HG02981 (cell line): ENCODE measurements around the gene ARHGAP40.

ENCODE experiments used
- ATAC-seq: cut with Tn5 transposase; IDR thresholded peaks from one replicate; pipeline ENCODE4 v1.9.1; 2021; ENCODE audit warnings: mild to moderate bottlenecking, moderate library complexity; ENCODE audit not compliant: unreplicated experiment

The ARHGAP40 gene

DNA sequence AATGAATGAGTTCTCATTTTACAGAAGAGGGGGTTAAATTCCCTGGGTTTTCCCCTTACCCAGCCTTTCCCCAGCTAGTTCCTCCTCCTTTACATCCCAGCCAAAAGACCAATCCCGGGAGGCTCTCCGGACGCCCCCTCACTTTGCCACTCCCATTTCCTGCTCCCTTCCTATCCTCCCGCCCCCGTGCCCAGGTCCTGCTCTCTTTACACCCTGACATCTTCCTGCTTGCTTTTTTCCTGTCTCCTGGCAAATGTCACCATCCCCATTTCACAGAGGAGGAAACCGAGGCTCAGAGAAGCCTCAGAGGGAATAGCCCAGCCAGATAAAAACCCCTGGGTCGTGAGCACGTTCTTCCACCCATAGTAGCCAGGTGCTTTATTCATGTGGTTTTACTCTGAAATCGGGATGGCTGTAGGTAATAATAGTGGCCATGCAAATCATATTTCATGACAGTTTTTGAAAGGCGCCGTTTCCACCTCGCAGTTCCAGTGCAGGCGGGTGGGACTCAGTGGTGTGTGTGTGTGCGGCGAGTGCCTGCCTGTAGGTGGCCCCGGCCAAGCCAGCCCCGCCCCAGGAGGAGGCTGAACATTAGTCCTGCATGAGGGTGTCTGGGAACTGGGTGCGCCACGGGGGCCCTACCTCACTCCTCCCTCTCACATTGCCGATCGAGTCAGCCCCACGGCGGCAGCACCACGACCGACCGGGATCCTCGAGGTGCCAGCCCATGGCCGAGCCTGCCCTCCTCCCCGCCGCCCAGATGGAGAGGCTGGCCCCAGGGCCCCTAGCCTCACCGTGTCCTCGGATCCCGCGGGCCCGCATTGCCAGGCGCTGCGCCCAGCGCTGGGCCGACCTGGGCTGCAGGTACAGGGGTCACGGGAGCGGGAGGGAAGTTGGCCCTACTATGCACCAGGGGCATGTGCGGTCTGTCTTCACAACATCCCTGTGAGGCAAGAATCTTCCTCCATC lies at the start of gene ARHGAP40:
TSS of gene ARHGAP40 (plus strand) at position 594 of the 969 bp plus-strand sequence.
- ATAC-seq: no peak

DNA sequence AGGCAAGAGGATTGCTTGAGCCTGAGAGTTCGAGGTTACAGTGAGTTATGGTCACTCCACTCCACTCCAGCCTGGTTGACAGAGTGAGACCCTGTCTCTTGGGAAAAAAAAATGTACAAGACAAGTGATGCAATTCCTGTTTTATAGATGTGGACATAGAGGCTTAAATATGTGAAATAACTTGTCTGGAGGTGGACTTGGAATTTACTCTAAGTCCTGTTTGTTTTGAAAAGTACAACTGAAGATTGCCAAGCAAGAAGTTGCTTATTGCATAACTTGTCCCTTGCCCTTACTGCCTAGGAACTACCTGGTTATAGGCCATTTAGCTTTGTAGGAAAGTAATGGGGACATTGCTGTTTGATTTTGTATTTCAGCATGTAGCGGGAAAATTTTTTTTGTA lies 46.6 kb upstream of the ARHGAP40 start:
- no peak for ATAC-seq

DNA sequence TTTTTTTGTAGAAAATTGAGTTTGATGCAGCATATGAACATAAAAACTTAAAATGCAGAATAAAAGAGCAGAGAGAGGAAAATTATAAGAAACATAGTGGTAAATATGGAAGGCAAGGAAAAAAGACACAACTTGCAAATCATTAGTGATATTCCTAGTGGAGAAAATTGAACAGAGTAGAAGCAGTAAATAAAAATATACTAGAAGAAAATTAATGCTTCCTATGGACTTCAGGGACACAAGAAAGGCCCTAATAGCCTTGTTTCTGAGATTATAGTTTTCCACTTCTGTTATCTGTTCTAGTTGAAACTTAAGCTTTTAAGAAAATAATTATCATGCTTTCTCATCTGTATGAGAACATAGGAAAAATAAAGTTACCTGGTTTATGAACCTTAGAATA lies 46.2 kb upstream of the ARHGAP40 start:
- no peak for ATAC-seq

- ATAC-seq: no peak
Measured at GRCh38 chr20:38557174-38557573, 44.4 kb upstream of the ARHGAP40 start.

DNA sequence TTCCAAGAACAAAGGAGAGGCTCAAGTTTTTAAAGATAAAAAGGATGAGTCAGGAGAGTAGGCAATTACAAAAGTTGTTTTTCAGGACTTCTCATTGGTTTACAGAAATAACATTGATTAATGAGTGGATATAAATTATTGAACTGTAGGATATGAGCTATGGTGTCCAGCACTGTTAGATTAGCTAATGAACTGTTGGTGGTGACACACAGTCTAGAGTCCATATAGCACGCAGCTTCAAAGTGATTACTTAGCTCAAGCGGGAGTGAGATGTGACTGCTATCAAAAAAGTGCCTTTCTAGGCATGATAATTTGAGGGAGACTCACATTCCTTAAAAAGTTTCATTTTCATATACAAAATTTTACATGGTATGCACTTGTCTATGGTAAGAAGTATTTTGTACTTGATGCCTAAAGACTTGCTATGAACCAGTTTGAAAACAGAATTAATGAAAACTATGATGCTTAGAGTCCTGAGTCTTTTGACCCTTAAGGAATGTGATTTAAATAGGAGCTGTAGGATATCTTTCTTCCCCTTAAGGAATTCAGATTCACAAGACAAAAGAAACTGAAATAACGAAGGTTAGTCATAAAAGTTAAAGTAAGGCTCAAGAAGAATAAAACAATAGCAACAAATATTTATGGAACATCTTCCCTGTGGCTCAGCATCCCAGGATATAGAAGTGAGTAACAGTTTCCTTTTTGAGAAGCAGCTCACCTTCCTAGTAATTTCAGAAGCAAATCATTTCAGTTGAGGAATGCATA lies 42.8 kb upstream of the ARHGAP40 start:
- no peak for ATAC-seq

DNA sequence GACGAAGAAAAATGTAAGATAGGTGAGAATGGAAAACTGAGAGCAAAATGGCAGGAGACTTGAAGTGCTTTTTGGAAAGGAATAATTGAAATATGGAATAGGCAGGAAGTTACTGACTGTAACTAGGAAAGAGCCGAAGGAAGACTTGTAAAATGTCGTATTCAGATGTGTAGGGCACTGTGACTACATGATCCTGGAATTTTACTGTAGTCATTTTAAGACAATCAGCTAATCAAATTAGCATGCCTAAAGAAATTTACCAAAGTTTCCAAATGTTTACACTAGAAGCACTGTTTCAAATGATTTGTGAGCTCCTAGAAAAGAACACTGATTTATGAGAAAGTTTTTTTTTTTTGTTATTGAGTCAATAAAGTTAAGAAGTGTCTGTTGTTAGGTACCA lies 41.8 kb upstream of the ARHGAP40 start:
- ATAC-seq: no peak

DNA sequence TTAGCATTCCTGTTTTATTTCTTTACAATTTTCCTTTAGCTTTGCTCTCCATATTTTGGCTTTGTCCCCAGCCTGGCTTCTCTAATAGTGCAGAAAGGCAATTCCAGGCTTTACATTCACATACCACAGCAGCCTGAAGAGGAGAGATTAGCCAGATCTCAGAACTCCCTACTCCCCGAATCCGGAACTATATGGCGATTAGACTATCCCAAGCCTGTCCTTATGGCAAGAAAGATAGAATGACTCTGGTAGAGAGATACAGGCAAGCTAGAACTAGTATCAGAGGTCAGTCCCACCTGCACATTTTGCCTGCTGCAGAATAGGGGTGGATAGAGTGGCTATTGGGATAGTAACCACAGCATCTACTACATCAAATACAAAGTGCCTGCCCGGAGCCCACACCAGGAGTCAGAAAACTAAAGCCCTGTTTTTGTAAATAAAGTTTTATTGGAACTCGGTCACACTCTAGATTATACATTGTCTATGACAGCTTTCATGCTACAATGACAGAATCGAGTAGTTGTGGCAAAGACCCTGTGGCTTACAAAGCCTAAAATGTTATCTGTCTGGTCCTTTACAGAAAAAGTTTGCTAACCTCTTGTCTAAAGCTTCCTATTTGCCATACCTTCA lies 37.7 kb upstream of the ARHGAP40 start:
- no peak for ATAC-seq

GRCh38 chr20:38564680-38565079 lies 36.9 kb upstream of the ARHGAP40 start:
- ATAC-seq: no peak

GRCh38 chr20:38566036-38566598 lies 35.5 kb upstream of the ARHGAP40 start:
- ATAC-seq: no peak

GRCh38 chr20:38569747-38570525 lies 31.7 kb upstream of the ARHGAP40 start:
- no peak for ATAC-seq

DNA sequence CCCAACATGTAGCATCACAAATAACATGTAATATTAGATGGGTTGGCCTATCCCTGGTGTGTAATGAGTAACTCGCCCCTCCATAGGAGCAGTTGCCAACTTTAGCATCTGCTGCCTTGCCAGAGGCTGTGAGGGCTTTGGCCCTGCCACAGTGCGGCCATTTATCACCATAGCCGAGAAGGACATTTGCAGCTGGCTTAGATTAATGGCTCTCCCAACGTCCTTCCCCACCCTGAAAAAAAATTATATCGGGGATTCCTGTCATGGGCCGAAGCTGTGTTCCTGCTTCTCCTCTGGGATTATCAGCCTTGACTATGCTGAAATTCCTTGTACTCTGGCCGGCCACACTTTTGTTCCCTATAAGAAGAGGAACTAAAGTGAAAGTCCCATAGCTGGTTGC lies 28.2 kb upstream of the ARHGAP40 start:
- no peak for ATAC-seq

DNA sequence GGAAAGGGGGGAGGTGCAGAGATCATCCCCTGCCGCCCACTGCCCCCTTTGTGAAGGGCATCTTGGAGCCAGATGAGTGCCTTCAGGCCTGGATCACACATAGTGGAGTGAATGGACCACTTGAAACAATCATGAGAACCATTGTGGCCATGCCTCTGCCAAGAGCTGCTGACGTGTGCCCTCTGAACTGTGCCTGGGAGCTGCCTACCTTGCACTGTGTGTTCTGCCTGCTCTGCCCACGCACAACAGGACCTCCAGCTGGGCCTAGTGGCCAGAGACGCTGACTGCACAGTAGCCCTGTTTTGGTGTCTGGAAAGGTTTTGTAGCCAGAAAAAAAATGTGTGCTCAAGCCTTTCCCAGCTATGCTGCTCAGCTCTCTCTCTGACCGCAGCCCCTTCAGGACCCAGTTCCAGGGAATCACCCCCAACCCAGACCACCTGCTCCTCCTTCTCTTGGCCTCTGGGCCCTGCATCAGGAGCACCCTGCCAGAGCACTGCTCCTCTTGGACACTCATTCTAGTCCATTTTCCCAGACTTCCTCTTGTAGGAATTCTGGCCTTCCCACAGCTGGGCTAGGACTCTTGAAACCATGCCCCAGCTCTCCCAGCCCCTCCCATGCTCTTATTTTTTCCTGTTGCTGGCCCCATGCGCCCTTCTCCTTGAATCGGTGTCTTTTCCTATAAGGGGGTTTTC lies 22.2 kb upstream of the ARHGAP40 start:
- ATAC-seq: no peak

- ATAC-seq: no peak
Measured at GRCh38 chr20:38579921-38580320, 21.7 kb upstream of the ARHGAP40 start.

DNA sequence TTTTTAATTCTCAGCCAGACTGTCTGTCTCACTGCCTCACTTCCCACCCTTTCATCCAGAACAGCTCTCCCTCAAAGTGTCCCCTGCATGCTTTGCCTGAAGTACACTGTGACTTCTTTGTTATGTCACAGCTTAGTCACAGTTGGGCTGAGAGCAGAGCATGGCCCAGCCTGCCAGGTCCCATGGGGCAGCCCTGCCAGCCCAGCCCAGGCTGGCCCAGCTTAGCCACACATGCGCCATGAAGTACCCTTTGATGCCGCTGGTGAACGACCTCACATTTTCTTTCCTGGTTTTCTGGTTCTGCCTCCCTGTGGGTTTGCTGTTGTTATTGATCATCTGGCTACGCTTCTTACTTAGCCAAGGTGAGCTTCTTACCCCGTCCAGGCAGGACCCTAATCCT lies 20.6 kb upstream of the ARHGAP40 start, which contains the start of gene ADIG:
TSS of gene ADIG (plus strand) at position 185 of the 400 bp plus-strand sequence. CDS start at position 239, 54 bp downstream.
- ATAC-seq: no peak

GRCh38 chr20:38581830-38582358 lies 19.7 kb upstream of the ARHGAP40 start:
- no peak for ATAC-seq

DNA sequence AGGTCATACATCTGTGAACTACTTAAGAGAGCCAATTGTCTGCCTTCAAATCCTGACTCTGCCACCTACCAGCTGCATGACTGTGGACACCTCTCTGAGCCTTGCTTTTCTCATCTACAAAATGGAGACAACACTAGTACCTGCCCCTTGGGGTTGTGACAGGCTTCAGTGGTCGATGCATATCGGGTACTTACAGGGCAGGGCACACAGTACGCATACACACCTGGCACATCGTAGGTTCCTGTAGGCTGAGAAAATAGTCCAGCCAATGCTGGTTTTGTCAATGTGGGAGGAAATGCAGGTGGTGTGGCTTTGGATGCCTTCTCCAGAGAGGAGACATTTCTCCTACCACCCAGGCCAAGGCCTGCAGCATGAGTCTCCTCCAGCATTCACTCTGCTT lies 18.3 kb upstream of the ARHGAP40 start:
- no peak for ATAC-seq

- no peak for ATAC-seq
Measured at GRCh38 chr20:38584099-38584763, 17.4 kb upstream of the ARHGAP40 start.

- no peak for ATAC-seq
Measured at GRCh38 chr20:38585404-38586180, 16.0 kb upstream of the ARHGAP40 start.
